K562 (cell line): Measurements from ENCODE around the gene NDUFC2. TPM values are rescaled to one million over a fixed set of nuclear protein-coding genes. Genes with fewer than 3 reads are reported as not detected.
A peak's percentile ranks its signal among the peaks of the same experiment; 100 is the strongest.

ENCODE experiments used
- ELF1 ChIP-seq: fragments of 200-800 bp; sonication (Bioruptor generic); IDR thresholded peaks from 2 replicates; pipeline ENCODE4 v1.6.1; 2016; ENCODE audit warnings: missing genetic modification characterization, missing compliant biosample characterization
- FOSL1 ChIP-seq: fragments of 200-800 bp; sonication (Bioruptor generic); conservative IDR thresholded peaks from 2 replicates; pipeline ENCODE4 v1.6.1; 2016; ENCODE audit warnings: missing genetic modification characterization, missing compliant biosample characterization
- GATAD2A ChIP-seq: fragments of 450-650 bp; IDR thresholded peaks from 2 replicates; pipeline ENCODE4 v1.6.1; 2017
- GTF2A2 ChIP-seq: IDR thresholded peaks from 2 replicates; pipeline ENCODE4 v1.6.1; 2016; ENCODE audit warnings: mild to moderate bottlenecking, missing genetic modification characterization, missing compliant biosample characterization
- ILF3 ChIP-seq: fragments of 450-650 bp; IDR thresholded peaks from 2 replicates; pipeline ENCODE4 v1.6.1; 2018; ENCODE audit warnings: antibody characterized with exemption, mild to moderate bottlenecking, moderate library complexity, borderline replicate concordance
- NCOR1 ChIP-seq: fragments of 450-650 bp; IDR thresholded peaks from 2 replicates; pipeline ENCODE4 v1.6.1; 2016; ENCODE audit warnings: mild to moderate bottlenecking, moderate library complexity
- PRPF4 ChIP-seq: fragments of 200-400 bp; formaldehyde crosslinking; IDR thresholded peaks from one replicate; pipeline ENCODE4 v1.6.1; 2017; ENCODE audit warnings: low read length, low read depth, mild to moderate bottlenecking; ENCODE audit not compliant: insufficient read depth, poor library complexity, severe bottlenecking
- RFX5 ChIP-seq: IDR thresholded peaks from 2 replicates; pipeline ENCODE4 v1.6.1; 2011; ENCODE audit warnings: low read depth, mild to moderate bottlenecking, improper control_type of control experiment, low read length
- SMARCA4 ChIP-seq: fragments of 450-650 bp; IDR thresholded peaks from 2 replicates; pipeline ENCODE4 v1.6.1; 2016
- SMC3 ChIP-seq: conservative IDR thresholded peaks from 2 replicates; pipeline ENCODE4 v1.6.1; 2011; ENCODE audit warnings: low read depth, low read length, improper control_type of control experiment; ENCODE audit not compliant: insufficient read depth
- ZKSCAN8 ChIP-seq: fragments of 200-800 bp; sonication (Bioruptor generic); IDR thresholded peaks from 2 replicates; pipeline ENCODE4 v1.6.1; 2016; ENCODE audit warnings: missing genetic modification characterization, missing compliant biosample characterization
- ZNF764 ChIP-seq: fragments of 250-450 bp; sonication (Bioruptor Pico); IDR thresholded peaks from 2 replicates; pipeline ENCODE4 v1.4.0; 2020; ENCODE audit warnings: low read depth, mild to moderate bottlenecking, moderate library complexity
- polyA plus RNA-seq, 8 experiments: library from polyadenylated mRNA; depleted of rRNA in 4 of 8; stranded (reverse) in 5 of 8; unstranded in 3 of 8; fragments of >200 nt; fragmentation: Nextera tagmentation in 2 of 8; fragmentation: Illumina TruSeq in 1 of 8; extraction: Ambion mirVana in 2 of 8; extraction: Trizol in 1 of 8; gene quantifications; 2 replicates each; pipeline versions ENCODE4 v1.2.1 to v1.2.3, GENCODE V29; 2011 to 2014; ENCODE audit warnings: inconsistent platforms in 1 of 8, missing spikeins in 1 of 8
- total RNA-seq, 7 experiments: library from RNA; depleted of rRNA in 6 of 7; stranded (reverse); fragments of >200 nt in 6 of 7; fragmentation: Illumina TruSeq in 2 of 7; extraction: Trizol in 2 of 7; gene quantifications; 2 replicates each; pipeline versions ENCODE4 v1.2.1 to v1.2.3, GENCODE V29; 2011 to 2021; ENCODE audit warnings: low replicate concordance in 1 of 7
- TF ChIP-seq, protein P1 (sequence below): fragments of 250-450 bp; sonication (Bioruptor Pico); IDR thresholded peaks from 2 replicates; pipeline ENCODE4 v1.4.0; 2020
- TF ChIP-seq, protein P2 (sequence below): IDR thresholded peaks from 3 replicates; pipeline ENCODE4 v1.6.1; 2011; ENCODE audit warnings: borderline replicate concordance, mild to moderate bottlenecking; ENCODE audit not compliant: insufficient read length, insufficient read depth
- TF ChIP-seq, protein P3 (sequence below): fragments of 250-450 bp; sonication (Bioruptor Pico); IDR thresholded peaks from 2 replicates; pipeline ENCODE4 v1.8.0; 2022; ENCODE audit warnings: moderate library complexity, mild to moderate bottlenecking, inconsistent platforms
- TF ChIP-seq, protein P4 (sequence below): fragments of 250-450 bp; sonication (Bioruptor Pico); IDR thresholded peaks from 2 replicates; pipeline ENCODE4 v1.8.0; 2021; ENCODE audit warnings: mild to moderate bottlenecking, moderate library complexity
- TF ChIP-seq, protein P5 (sequence below): fragments of 450-650 bp; formaldehyde crosslinking; IDR thresholded peaks from 2 replicates; pipeline ENCODE4 v1.4.0; 2020; ENCODE audit warnings: mild to moderate bottlenecking
- TF ChIP-seq, protein P6 (sequence below): sonication (generic); formaldehyde crosslinking; IDR thresholded peaks from 2 replicates; pipeline ENCODE4 v1.8.1; 2022; ENCODE audit warnings: missing genetic modification reagents

The NDUFC2 gene
- total and polyA plus RNA-seq, 9 of the 15 experiments (the other 6 are each of a cell fraction or from before 2014, with no cell fraction given) = 168 to 1,119 (median 442) TPM

DNA sequence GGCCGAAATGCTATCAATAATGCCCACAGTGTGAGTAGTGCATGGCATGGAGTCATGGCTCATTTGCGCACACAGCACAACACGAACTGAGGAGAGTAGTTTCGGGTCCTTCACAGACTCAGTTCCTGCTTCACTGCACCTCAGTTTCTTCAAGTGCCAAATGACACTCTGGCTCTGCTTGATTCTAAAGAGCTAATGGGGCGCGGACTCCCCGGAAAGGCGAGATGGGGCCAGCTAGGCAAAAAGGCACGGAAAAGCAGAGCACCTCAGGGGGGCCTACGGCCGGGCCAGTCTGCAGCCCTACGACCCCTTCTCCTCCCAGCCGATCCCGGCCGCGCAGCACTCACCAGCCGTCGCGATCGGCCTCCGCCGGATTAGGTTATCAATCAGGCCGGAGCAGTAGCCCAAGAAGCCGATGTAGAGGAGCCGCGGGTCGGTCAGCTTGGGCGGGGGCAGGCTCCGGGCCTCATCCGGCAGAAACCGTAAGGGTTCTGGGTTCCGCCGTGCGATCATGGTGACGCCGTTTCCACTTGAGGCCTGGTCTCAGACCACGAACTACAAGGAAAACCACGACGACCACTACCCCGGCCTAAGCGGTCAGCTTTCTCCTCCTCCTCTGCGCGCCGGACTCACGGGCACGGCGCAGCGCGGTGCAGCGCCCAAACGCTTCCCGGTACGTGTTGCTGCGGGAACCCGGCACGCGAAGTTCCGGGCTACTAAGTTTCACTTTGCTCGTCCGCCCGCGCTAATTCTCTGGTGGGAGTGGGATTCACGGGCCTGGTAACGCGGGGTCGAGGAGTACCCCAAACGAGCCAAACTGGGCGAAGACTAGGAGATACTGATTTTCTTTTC, at the start of gene NDUFC2 (continued):
- TF ChIP-seq, protein P1, sequence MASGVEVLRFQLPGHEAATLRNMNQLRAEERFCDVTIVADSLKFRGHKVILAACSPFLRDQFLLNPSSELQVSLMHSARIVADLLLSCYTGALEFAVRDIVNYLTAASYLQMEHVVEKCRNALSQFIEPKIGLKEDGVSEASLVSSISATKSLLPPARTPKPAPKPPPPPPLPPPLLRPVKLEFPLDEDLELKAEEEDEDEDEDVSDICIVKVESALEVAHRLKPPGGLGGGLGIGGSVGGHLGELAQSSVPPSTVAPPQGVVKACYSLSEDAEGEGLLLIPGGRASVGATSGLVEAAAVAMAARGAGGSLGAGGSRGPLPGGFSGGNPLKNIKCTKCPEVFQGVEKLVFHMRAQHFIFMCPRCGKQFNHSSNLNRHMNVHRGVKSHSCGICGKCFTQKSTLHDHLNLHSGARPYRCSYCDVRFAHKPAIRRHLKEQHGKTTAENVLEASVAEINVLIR = no peak
- peak; percentile 20; the same call in 1 of the 2 replicates for TF ChIP-seq ZNF764
- TF ChIP-seq, protein P2, sequence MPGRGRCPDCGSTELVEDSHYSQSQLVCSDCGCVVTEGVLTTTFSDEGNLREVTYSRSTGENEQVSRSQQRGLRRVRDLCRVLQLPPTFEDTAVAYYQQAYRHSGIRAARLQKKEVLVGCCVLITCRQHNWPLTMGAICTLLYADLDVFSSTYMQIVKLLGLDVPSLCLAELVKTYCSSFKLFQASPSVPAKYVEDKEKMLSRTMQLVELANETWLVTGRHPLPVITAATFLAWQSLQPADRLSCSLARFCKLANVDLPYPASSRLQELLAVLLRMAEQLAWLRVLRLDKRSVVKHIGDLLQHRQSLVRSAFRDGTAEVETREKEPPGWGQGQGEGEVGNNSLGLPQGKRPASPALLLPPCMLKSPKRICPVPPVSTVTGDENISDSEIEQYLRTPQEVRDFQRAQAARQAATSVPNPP = no peak
- TF ChIP-seq RFX5 = no peak
- TF ChIP-seq GTF2A2 (tag) = peak; percentile 75
- TF ChIP-seq, protein P3, sequence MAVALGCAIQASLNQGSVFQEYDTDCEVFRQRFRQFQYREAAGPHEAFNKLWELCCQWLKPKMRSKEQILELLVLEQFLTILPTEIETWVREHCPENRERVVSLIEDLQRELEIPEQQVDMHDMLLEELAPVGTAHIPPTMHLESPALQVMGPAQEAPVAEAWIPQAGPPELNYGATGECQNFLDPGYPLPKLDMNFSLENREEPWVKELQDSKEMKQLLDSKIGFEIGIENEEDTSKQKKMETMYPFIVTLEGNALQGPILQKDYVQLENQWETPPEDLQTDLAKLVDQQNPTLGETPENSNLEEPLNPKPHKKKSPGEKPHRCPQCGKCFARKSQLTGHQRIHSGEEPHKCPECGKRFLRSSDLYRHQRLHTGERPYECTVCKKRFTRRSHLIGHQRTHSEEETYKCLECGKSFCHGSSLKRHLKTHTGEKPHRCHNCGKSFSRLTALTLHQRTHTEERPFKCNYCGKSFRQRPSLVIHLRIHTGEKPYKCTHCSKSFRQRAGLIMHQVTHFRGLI (CRISPR knock-in tag) = no peak
- peak; percentile 37; the same call in 1 of the 2 replicates for TF ChIP-seq FOSL1
- 0 out of 2 replicates have a peak, but pooled peaks have one; percentile 12 for TF ChIP-seq SMARCA4
- TF ChIP-seq, protein P4, sequence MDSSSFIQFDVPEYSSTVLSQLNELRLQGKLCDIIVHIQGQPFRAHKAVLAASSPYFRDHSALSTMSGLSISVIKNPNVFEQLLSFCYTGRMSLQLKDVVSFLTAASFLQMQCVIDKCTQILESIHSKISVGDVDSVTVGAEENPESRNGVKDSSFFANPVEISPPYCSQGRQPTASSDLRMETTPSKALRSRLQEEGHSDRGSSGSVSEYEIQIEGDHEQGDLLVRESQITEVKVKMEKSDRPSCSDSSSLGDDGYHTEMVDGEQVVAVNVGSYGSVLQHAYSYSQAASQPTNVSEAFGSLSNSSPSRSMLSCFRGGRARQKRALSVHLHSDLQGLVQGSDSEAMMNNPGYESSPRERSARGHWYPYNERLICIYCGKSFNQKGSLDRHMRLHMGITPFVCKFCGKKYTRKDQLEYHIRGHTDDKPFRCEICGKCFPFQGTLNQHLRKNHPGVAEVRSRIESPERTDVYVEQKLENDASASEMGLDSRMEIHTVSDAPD = no peak
- TF ChIP-seq, protein P5, sequence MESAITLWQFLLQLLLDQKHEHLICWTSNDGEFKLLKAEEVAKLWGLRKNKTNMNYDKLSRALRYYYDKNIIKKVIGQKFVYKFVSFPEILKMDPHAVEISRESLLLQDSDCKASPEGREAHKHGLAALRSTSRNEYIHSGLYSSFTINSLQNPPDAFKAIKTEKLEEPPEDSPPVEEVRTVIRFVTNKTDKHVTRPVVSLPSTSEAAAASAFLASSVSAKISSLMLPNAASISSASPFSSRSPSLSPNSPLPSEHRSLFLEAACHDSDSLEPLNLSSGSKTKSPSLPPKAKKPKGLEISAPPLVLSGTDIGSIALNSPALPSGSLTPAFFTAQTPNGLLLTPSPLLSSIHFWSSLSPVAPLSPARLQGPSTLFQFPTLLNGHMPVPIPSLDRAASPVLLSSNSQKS (CRISPR knock-in tag) = no peak
- TF ChIP-seq, protein P6, sequence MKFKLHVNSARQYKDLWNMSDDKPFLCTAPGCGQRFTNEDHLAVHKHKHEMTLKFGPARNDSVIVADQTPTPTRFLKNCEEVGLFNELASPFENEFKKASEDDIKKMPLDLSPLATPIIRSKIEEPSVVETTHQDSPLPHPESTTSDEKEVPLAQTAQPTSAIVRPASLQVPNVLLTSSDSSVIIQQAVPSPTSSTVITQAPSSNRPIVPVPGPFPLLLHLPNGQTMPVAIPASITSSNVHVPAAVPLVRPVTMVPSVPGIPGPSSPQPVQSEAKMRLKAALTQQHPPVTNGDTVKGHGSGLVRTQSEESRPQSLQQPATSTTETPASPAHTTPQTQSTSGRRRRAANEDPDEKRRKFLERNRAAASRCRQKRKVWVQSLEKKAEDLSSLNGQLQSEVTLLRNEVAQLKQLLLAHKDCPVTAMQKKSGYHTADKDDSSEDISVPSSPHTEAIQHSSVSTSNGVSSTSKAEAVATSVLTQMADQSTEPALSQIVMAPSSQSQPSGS (CRISPR knock-in tag) = no peak
- TF ChIP-seq NCOR1 = no peak
- peak; percentile 50; the same call in 1 of the 2 replicates for TF ChIP-seq ELF1
- peak; percentile 92; the same call in 1 of the 2 replicates for TF ChIP-seq GATAD2A
- TF ChIP-seq PRPF4 = no peak
- no peak for TF ChIP-seq ILF3
- 0 out of 2 replicates have a peak, but pooled peaks have one; percentile 23 for TF ChIP-seq SMC3
- TF ChIP-seq ZKSCAN8 (CRISPR knock-in tag) = peak; percentile 61; the same call in 1 of the 2 replicates
